NCI-H1694 treated with DMSO at 0.1 percent for 48 hours (cell line): Measurements from ENCODE around the gene PAAF1.

Source experiments
- DNase-seq: peaks from one replicate; lab custom pipeline; 2025; lab: John Stamatoyannopoulos, UW

PAAF1 gene

DNA sequence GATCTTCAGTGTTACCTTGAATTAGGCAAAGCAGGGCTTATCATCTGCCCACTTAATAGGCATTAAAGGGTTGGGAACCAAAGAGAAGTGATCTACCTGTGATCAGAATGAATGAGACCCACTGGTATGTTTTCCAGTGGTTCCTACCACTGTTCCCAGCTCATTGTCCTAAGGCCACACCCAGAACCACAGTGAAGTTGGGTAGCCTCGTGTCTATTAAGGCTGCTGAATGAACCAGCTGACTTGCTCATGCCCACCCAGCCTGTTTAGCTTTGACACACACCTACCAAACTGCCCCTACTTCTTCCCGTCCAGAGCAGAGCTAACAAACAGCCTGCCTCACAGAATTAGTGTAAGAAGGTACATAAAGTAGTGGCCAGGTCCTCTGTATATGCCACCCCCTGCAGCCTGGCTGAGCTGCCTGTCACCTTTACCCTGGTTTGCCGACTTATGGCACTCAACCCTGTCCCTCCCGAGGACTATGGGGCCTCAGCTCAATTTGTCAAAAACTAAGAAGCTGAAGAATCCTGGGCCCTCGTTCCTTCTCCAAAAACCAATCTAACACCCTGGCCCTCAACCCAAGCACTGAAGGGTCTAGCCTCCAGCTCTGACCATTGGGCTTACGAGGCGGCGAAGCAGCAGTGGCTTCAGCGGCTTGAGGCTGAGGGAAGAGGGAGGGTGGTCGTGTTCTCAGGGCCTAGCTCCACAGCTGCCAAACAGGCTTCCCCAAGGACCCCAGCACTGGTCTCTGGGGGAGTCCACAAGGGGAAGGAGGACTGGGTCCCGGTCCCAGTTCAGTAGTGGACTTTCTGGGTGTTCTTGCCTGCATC, 96.0 kb downstream of the PAAF1 start:
- DNase-seq: no peak

DNA sequence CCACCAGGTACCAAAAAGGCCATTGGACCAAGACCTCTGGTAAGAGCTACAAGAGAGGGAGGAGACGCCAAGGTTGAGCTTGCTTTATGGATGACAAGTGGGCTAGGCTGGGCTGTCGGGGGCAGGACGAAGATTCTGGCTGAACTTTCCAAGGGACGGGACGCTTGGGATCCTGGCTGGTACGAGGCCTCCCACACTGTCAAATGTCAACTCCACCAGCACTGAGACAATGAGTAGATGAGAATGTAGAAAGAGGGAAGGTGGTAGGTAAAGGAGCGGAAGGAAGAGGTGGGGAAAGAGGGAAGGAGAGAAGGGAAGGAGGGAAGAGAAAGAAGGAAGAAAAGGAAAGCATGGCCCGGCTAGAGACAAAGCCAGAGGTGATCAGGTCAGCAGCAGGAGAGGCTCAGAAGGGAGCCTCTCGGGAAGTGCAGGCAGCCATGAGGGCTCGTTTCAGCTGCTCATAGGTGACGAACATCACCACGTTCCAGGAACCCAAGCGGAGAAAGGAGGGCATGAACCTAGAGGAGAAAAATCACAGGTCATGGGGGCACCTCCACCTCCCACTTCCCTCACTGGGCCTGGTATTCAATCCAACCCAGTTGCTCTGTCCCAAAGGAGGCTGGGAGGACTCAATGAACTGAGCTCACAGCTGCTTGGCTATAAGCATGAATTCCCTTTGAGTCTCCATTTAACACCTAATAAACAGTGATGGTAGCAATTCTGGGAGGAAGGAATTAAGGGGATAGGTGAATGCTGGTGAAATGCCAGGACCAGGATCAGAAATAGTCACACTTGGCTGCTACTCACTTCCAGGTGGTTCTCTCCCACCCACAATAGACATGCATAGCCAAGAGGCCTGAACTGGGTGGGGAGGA, 98.0 kb downstream of the PAAF1 start:
- no peak for DNase-seq

GRCh38 chr11:73975479-73975757, 98.6 kb downstream of the PAAF1 start:
- DNase-seq: no peak

DNA sequence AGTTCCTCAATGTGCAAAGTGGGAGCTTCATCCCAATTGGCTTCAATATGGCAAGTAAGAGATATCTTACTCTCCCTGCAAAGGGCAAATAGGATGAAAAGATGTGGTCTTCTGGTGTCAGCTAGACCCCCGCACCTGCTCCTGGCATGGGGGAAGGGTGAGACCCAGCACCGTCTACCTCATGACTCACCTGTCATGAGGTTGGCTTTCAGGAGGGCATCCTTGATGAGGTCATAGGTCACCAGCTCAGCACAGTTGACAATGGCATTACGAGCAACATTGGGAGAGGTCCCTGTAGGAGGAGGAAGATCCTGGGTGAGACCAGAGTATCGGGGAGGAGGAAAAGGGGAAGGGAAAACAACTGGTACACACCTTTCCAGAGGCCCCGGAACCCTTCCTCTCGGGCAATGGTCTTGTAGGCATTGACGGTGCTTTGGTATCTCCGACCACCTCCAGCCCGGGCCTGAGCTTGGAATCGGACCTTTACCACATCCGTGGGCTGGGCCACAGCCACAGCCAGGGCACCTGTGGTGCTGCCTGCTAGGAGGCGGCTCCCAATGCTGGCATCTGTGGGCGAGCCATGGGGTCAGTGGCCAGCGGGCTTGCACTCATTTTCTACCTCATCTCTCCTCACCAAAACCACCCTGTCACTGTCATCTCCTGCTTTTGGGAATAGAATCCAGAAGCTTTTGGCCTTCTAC, 99.8 kb downstream of the PAAF1 start:
- no peak for DNase-seq

GRCh38 chr11:73977856-73978519, 101.2 kb downstream of the PAAF1 start:
- no peak for DNase-seq

DNA sequence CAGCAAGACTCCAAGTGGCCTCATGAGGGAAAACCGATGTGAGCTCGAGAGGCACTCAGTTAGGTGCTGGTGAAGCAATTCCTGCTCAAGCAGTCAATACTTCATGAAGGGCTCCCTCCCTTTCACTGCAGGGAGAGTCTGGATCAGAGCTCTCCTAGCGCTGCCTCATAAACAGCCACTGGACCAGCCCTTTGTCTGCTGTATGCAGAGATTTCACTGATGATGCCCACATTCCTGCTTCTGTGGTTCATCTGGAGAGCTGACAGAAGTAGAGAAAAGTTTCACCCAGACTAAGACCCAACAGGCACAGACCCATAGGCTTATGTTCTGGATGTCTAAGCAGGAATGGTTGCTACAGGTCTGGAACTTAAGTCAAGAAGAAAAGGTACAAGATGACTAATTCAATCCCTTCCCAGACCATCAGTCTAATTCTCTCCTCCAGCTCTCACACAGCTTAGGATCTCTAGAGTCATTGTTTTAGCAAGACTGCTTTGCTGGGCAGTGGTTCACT, 101.8 kb downstream of the PAAF1 start:
- no peak for DNase-seq

GRCh38 chr11:73980001-73980961, 103.5 kb downstream of the PAAF1 start:
- no peak for DNase-seq
